Measurements from ENCODE around the gene EFCAB5.

Gene EFCAB5

GRCh38 chr17:30093463-30094147, 152.2 kb downstream of the EFCAB5 start:
- H3K27me3 ChIP-seq (ENCODE audit: low read length): no peaks in the 10 kb centered on the region
- no peaks in the 10 kb centered on the region for H3F3A ChIP-seq (ENCODE audit: insufficient read depth)
- H3K36me3 ChIP-seq (ENCODE audit: low read length): no peaks in the 10 kb centered on the region
- no peak overlapping the region for H3K4me3 ChIP-seq (ENCODE audit: insufficient read depth, low read length, poor library complexity, severe bottlenecking)
- no peak overlapping the region for H3K27ac ChIP-seq (ENCODE audit: low read depth, low read length)
- H3K79me2 ChIP-seq (ENCODE audit: insufficient read depth, low read length): no peaks in the 10 kb centered on the region
- H3K9ac ChIP-seq (ENCODE audit: low read length): no peak overlapping the region
- no peaks in the 10 kb centered on the region for H3K9me2 ChIP-seq (replicated peaks; ENCODE audit: insufficient read depth, low read length)
- peak overlapping the region; percentile 12 for H2AFZ ChIP-seq (ENCODE audit: low read depth, low read length, severe bottlenecking)
- TF ChIP-seq CTCF (IDR thresholded peaks at IDR 0.05; ENCODE audit: insufficient read depth, low read length, poor library complexity, severe bottlenecking): peak; percentile 72
- no peak for TF ChIP-seq EZH2phosphoT487 (conservative IDR thresholded peaks at IDR 0.05; ENCODE audit: low read length)
- H3K9me3 ChIP-seq (ENCODE audit: insufficient read depth, low read length): no peaks in the 10 kb centered on the region
- no peak overlapping the region for H3K4me2 ChIP-seq (ENCODE audit: low read depth, low read length, poor library complexity, severe bottlenecking)
- H4K20me1 ChIP-seq (ENCODE audit: low read depth, low read length): no peaks in the 10 kb centered on the region

GRCh38 chr17:30095507-30096244, 154.2 kb downstream of the EFCAB5 start:
- Histone ChIP-seq H3F3A (ENCODE audit: insufficient read depth) (no peaks in the 10 kb centered on the region), H3K9ac (ENCODE audit: low read length) (no peak overlapping the region), H3K79me2 (ENCODE audit: insufficient read depth, low read length) (no peaks in the 10 kb centered on the region), H3K4me3 (ENCODE audit: insufficient read depth, low read length, poor library complexity, severe bottlenecking) (no peak overlapping the region), H3K9me2 (replicated peaks; ENCODE audit: insufficient read depth, low read length) (no peaks in the 10 kb centered on the region), H2AFZ (ENCODE audit: low read depth, low read length, severe bottlenecking) (no peak overlapping the region), H3K27me3 (ENCODE audit: low read length) (no peaks in the 10 kb centered on the region), H3K9me3 (ENCODE audit: insufficient read depth, low read length) (no peaks in the 10 kb centered on the region), H3K4me2 (ENCODE audit: low read depth, low read length, poor library complexity, severe bottlenecking) (no peak overlapping the region), H3K36me3 (ENCODE audit: low read length) (no peaks in the 10 kb centered on the region), H4K20me1 (ENCODE audit: low read depth, low read length) (no peaks in the 10 kb centered on the region), H3K27ac (ENCODE audit: low read depth, low read length) (no peak overlapping the region)
- TF ChIP-seq EZH2phosphoT487 (conservative IDR thresholded peaks at IDR 0.05; ENCODE audit: low read length): no peak
- TF ChIP-seq CTCF (IDR thresholded peaks at IDR 0.05; ENCODE audit: insufficient read depth, low read length, poor library complexity, severe bottlenecking): peak; percentile 30

GRCh38 chr17:30101686-30102390, 160.4 kb downstream of the EFCAB5 start:
- Histone ChIP-seq H3K9me3 (ENCODE audit: insufficient read depth, low read length) (no peaks in the 10 kb centered on the region), H3K4me2 (ENCODE audit: low read depth, low read length, poor library complexity, severe bottlenecking) (no peak overlapping the region), H3K9ac (ENCODE audit: low read length) (no peak overlapping the region), H4K20me1 (ENCODE audit: low read depth, low read length) (no peaks in the 10 kb centered on the region), H3K79me2 (ENCODE audit: insufficient read depth, low read length) (no peaks in the 10 kb centered on the region), H2AFZ (ENCODE audit: low read depth, low read length, severe bottlenecking) (no peak overlapping the region), H3K4me3 (ENCODE audit: insufficient read depth, low read length, poor library complexity, severe bottlenecking) (no peak overlapping the region), H3K9me2 (replicated peaks; ENCODE audit: insufficient read depth, low read length) (no peaks in the 10 kb centered on the region), H3K36me3 (ENCODE audit: low read length) (no peaks in the 10 kb centered on the region), H3F3A (ENCODE audit: insufficient read depth) (no peaks in the 10 kb centered on the region), H3K27ac (ENCODE audit: low read depth, low read length) (no peak overlapping the region), H3K27me3 (ENCODE audit: low read length) (no peaks in the 10 kb centered on the region)
- TF ChIP-seq EZH2phosphoT487 (conservative IDR thresholded peaks at IDR 0.05; ENCODE audit: low read length) (no peak), CTCF (IDR thresholded peaks at IDR 0.05; ENCODE audit: insufficient read depth, low read length, poor library complexity, severe bottlenecking) (no peak)
